GM12878 (cell line): ENCODE data around the gene RHOF. TPM values are rescaled to one million over a fixed set of nuclear protein-coding genes. Genes with fewer than 3 reads are reported as not detected.

Experiments used
- ATAC-seq: fragments of 200-7000 bp; cut with Tn5 transposase; 3 replicates; pipeline ENCODE4 v1.9.1; 2020; ENCODE audit warnings: mild to moderate bottlenecking, moderate library complexity
- BruUV-seq: library from RNA; stranded (reverse); fragments of 400-500 nt; replicated peaks from 2 replicates; lab custom pipeline; 2021; lab: Mats Ljungman, UMichigan
- CTCF ChIA-PET: fragments of 300-600 bp; sonication (Branson Sonifier 250); formaldehyde crosslinking; extraction: SDS; loops from one replicate; lab custom pipeline; 2021; ENCODE audit warnings: inconsistent platforms; lab: Yijun Ruan, JAX
- POLR2A ChIA-PET: fragments of 350-600 bp; formaldehyde crosslinking; extraction: SDS; loops from one replicate; lab custom pipeline; 2021; ENCODE audit warnings: inconsistent platforms; lab: Charles Lee
- RAD21 ChIA-PET: fragments of 300-600 bp; sonication (Branson Sonifier 250); formaldehyde crosslinking; loops from one replicate; lab custom pipeline; 2023; ENCODE audit warnings: antibody characterized with exemption; ENCODE audit not compliant: unreplicated experiment; lab: Charles Lee
- SMC1A ChIA-PET: fragments of 300-600 bp; sonication (Branson Sonifier 250); formaldehyde crosslinking; loops from one replicate; lab custom pipeline; 2023; ENCODE audit not compliant: unreplicated experiment, uncharacterized antibody; lab: Charles Lee
- DNase-seq: peaks from one replicate; pipeline ENCODE4 v3.0.0-alpha.2; 2011; ENCODE audit warnings: low read depth, low spot score
- FAIRE-seq: peaks from 3 replicates; lab custom pipeline; 2011; peaks lifted over from hg19 to GRCh38; lab: Jason Lieb, UNC
- H2AFZ ChIP-seq: 2 replicates; pipeline ENCODE4 v1.6.0; 2011; ENCODE audit warnings: low read depth, low read length, control low read depth; ENCODE audit not compliant: control insufficient read depth
- H3K27ac ChIP-seq: 2 replicates; pipeline ENCODE4 v1.5.1; 2011; ENCODE audit warnings: control low read depth; ENCODE audit not compliant: control insufficient read depth, insufficient read depth
- H3K27me3 ChIP-seq, 2 experiments: replicated peaks in 1 of 2; 2 replicates each; pipeline versions ENCODE4 v1.6.0 to v1.6.1; 2011; ENCODE audit warnings: low read length in 1 of 2; ENCODE audit not compliant: control insufficient read depth in 2 of 2, insufficient read depth in 2 of 2
- H3K36me3 ChIP-seq, 2 experiments: 2 replicates each; pipeline ENCODE4 v1.5.1; 2011; ENCODE audit warnings: low read length in 1 of 2; ENCODE audit not compliant: control insufficient read depth in 2 of 2, insufficient read depth in 2 of 2
- H3K4me1 ChIP-seq: 2 replicates; pipeline ENCODE4 v1.6.1; 2011; ENCODE audit warnings: mild to moderate bottlenecking, low read length, moderate library complexity, mixed read lengths; ENCODE audit not compliant: control insufficient read depth, insufficient read depth
- H3K4me2 ChIP-seq: 2 replicates; pipeline ENCODE4 v1.6.0; 2011; ENCODE audit warnings: control low read depth; ENCODE audit not compliant: control insufficient read depth, insufficient read depth
- H3K4me3 ChIP-seq: fragments of 200-600 bp; sonication (generic); 2 replicates; pipeline ENCODE4 v1.5.1; 2016
- H3K79me2 ChIP-seq: 2 replicates; pipeline ENCODE4 v1.6.0; 2011; ENCODE audit warnings: low read length; ENCODE audit not compliant: control insufficient read depth, insufficient read depth
- H3K9ac ChIP-seq: 2 replicates; pipeline ENCODE4 v1.8.0; 2011; ENCODE audit warnings: low read length, control low read depth, mixed read lengths; ENCODE audit not compliant: control insufficient read depth, insufficient read depth
- H3K9me3 ChIP-seq: replicated peaks from 3 replicates; pipeline ENCODE4 v1.5.1; 2011; ENCODE audit warnings: mild to moderate bottlenecking, low read length; ENCODE audit not compliant: control insufficient read depth, insufficient read depth
- H4K20me1 ChIP-seq: 2 replicates; pipeline ENCODE4 v1.6.0; 2011; ENCODE audit not compliant: control insufficient read depth, insufficient read depth
- ATF7 ChIP-seq: fragments of 450-650 bp; IDR thresholded peaks from 2 replicates; pipeline ENCODE4 v1.6.1; 2016; ENCODE audit warnings: low read depth, mild to moderate bottlenecking
- NKRF ChIP-seq: fragments of 450-650 bp; conservative IDR thresholded peaks from 2 replicates; pipeline ENCODE4 v1.6.1; 2017; ENCODE audit warnings: mild to moderate bottlenecking, moderate library complexity
- NRF1 ChIP-seq: conservative IDR thresholded peaks from 2 replicates; pipeline ENCODE4 v1.6.1; 2011; ENCODE audit warnings: mild to moderate bottlenecking, low read depth, low read length, improper control_type of control experiment
- PAX8 ChIP-seq: fragments of 450-650 bp; IDR thresholded peaks from 2 replicates; pipeline ENCODE4 v1.6.1; 2017; ENCODE audit warnings: mild to moderate bottlenecking, moderate library complexity
- PML ChIP-seq: IDR thresholded peaks from 2 replicates; pipeline ENCODE4 v1.6.1; 2012; ENCODE audit warnings: low read length, inconsistent platforms
- RAD21 ChIP-seq: IDR thresholded peaks from 2 replicates; pipeline ENCODE4 v1.6.1; 2011; ENCODE audit warnings: mild to moderate bottlenecking, low read depth, low read length, moderate library complexity; ENCODE audit not compliant: insufficient read depth
- RAD51 ChIP-seq: fragments of 450-650 bp; IDR thresholded peaks from 2 replicates; pipeline ENCODE4 v1.6.1; 2016; ENCODE audit warnings: moderate library complexity, mild to moderate bottlenecking, inconsistent platforms
- RELB ChIP-seq: fragments of 450-650 bp; IDR thresholded peaks from 2 replicates; pipeline ENCODE4 v1.6.1; 2017; ENCODE audit warnings: low read depth, mild to moderate bottlenecking, moderate library complexity
- SMC3 ChIP-seq: IDR thresholded peaks from 2 replicates; pipeline ENCODE4 v1.6.1; 2011; ENCODE audit warnings: low read length, improper control_type of control experiment, borderline replicate concordance
- SUPT20H ChIP-seq: IDR thresholded peaks from 2 replicates; pipeline ENCODE4 v1.6.1; 2011; ENCODE audit warnings: low read depth, mild to moderate bottlenecking, low read length, moderate library complexity, borderline replicate concordance; ENCODE audit not compliant: control insufficient read depth
- SUZ12 ChIP-seq: fragments of 200-600 bp; sonication (generic); IDR thresholded peaks from one replicate; pipeline ENCODE4 v1.6.1; 2018; ENCODE audit warnings: antibody characterized with exemption, mild to moderate bottlenecking; ENCODE audit not compliant: unreplicated experiment
- TBL1XR1 ChIP-seq: IDR thresholded peaks from 2 replicates; pipeline ENCODE4 v1.6.1; 2012; ENCODE audit warnings: low read depth, low read length, improper control_type of control experiment
- TCF7 ChIP-seq: IDR thresholded peaks from 2 replicates; pipeline ENCODE4 v1.6.1; 2014; ENCODE audit warnings: antibody characterized with exemption, borderline replicate concordance
- USF2 ChIP-seq: IDR thresholded peaks from 2 replicates; pipeline ENCODE4 v1.6.1; 2011; ENCODE audit warnings: low read depth, low read length, improper control_type of control experiment, borderline replicate concordance
- ZNF622 ChIP-seq: fragments of 450-650 bp; IDR thresholded peaks from 2 replicates; pipeline ENCODE4 v1.6.1; 2017; ENCODE audit warnings: mild to moderate bottlenecking, inconsistent platforms
- ZNF687 ChIP-seq: fragments of 450-650 bp; IDR thresholded peaks from 2 replicates; pipeline ENCODE4 v1.6.1; 2017; ENCODE audit warnings: mild to moderate bottlenecking, moderate library complexity
- ZSCAN29 ChIP-seq: fragments of 450-650 bp; IDR thresholded peaks from 2 replicates; pipeline ENCODE4 v1.6.1; 2017; ENCODE audit warnings: mild to moderate bottlenecking, moderate library complexity
- WGBS: methylation state at CpG from one replicate; pipeline ENCODE4 v1.1.6; 2016; ENCODE audit warnings: low lambda C conversion rate; ENCODE audit not compliant: insufficient replicate concordance, insufficient coverage; ENCODE audit errors: missing lambda C conversion rate; 5-methylcytosine and 5-hydroxymethylcytosine counted together
- in situ Hi-C: fragments of 300-500 bp; cut with MboI; formaldehyde crosslinking; loops from 9 replicates; pipeline ENCODE4 v1.14.3; 2018; ENCODE audit warnings: mixed read lengths
- intact Hi-C: fragments of 100-400 bp; cut with micrococcal nuclease; formaldehyde crosslinking; loops from one replicate; pipeline ENCODE4 v1.14.2; 2022; ENCODE audit not compliant: unreplicated experiment
- polyA plus RNA-seq, 11 experiments: library from polyadenylated mRNA; depleted of rRNA in 4 of 11; unstranded in 6 of 11; stranded (reverse) in 5 of 11; fragments of >200 nt; fragmentation: Nextera tagmentation in 4 of 11; fragmentation: Illumina TruSeq in 1 of 11; extraction: Ambion mirVana in 4 of 11; extraction: Trizol in 1 of 11; gene quantifications; 1 replicate in 1 of 11; 2 replicates in 10 of 11; pipeline versions ENCODE4 v1.2.1 to v1.2.3, GENCODE V29; 2011 to 2016; ENCODE audit warnings: inconsistent platforms in 2 of 11, missing spikeins in 2 of 11, low read depth in 1 of 11
- total RNA-seq, 4 experiments: library from RNA; depleted of rRNA in 3 of 4; stranded (reverse); fragments of >200 nt in 3 of 4; fragmentation: Illumina TruSeq in 1 of 4; extraction: Trizol in 1 of 4; gene quantifications; 2 replicates each; pipeline versions ENCODE4 v1.2.1 to v1.2.3, GENCODE V29; 2013 to 2021

RHOF gene
- total and polyA plus RNA-seq, 10 of the 15 experiments (the other 5 are each of a cell fraction or from before 2014, with no cell fraction given) = 6.1 to 78.7 (median 39.7) TPM

GRCh38 chr12:121831571-121832245 is 38.2 kb upstream of the RHOF start:
- no TSS peak for BruUV-seq
- no peaks in the 10 kb centered on the region for H3K9me3 ChIP-seq
- POLR2A ChIA-PET = no interaction called here
- no peaks in the 10 kb centered on the region for H4K20me1 ChIP-seq
- SMC1A ChIA-PET = no interaction called here
- CTCF ChIA-PET = interaction anchor here (0.6 kb wide), 1 partner anchor 24 kb away, joined by 3 read pairs; no protein-coding TSS in a partner anchor
- no peaks in the 10 kb centered on the region for H3K4me1 ChIP-seq
- H3K9ac ChIP-seq = no peak overlapping the region
- DNase-seq (no peak), ATAC-seq (no peak), FAIRE-seq (no peak)
- no peak overlapping the region for H2AFZ ChIP-seq
- RAD21 ChIA-PET = no interaction called here
- intact Hi-C loops = no loop called here
- H3K27me3 ChIP-seq = no peaks in the 10 kb centered on the region
- 93% methylated on average over 19 of the region's 19 CpGs for WGBS
- H3K36me3 ChIP-seq = peaks cover 3 to 10% of the 10 kb centered on the region in 2 experiments; a peak in 3 of 4 replicates
- H3K4me3 ChIP-seq = no peak overlapping the region
- no peak overlapping the region for H3K27ac ChIP-seq
- TF ChIP-seq RELB = no peak
- no peak for TF ChIP-seq SUZ12
- TF ChIP-seq RAD51 = no peak
- no peak for TF ChIP-seq SUPT20H
- no peak for TF ChIP-seq PML
- TF ChIP-seq NKRF = no peak
- TF ChIP-seq PAX8 = no peak
- TF ChIP-seq NRF1 = no peak
- TF ChIP-seq ATF7 = no peak
- TF ChIP-seq TCF7 = no peak
- no peak for TF ChIP-seq TBL1XR1
- TF ChIP-seq ZSCAN29 = no peak
- TF ChIP-seq RAD21 = no peak
- TF ChIP-seq ZNF687 = no peak
- no peak for TF ChIP-seq SMC3
- TF ChIP-seq ZNF622 = no peak
- TF ChIP-seq USF2 = no peak
- TF ChIP-seq, all 136 proteins: peak for 0
- in situ Hi-C loops = no loop called here
- Histone ChIP-seq H3K4me2 (no peak overlapping the region), H3K79me2 (no peaks in the 10 kb centered on the region)
